Subcutaneous abdominal adipose tissue (tissue), 5 donors: ENCODE results near the gene ROM1.

Source experiments
- H3K27ac ChIP-seq: one replicate; pipeline ENCODE4 v1.7.0; 2013; ENCODE audit warnings: low read depth, mild to moderate bottlenecking, inconsistent platforms, low read length, moderate library complexity
- H3K27me3 ChIP-seq, 5 donors: one replicate each; pipeline ENCODE4 v1.7.0; 2013; ENCODE audit warnings: low read length in 5 of 5, inconsistent platforms in 1 of 5; ENCODE audit not compliant: control insufficient read depth in 5 of 5, insufficient read depth in 4 of 5
- H3K36me3 ChIP-seq, 5 donors: one replicate each; pipeline ENCODE4 v1.7.0; 2013; ENCODE audit warnings: low read length in 5 of 5; ENCODE audit not compliant: control insufficient read depth in 5 of 5, insufficient read depth in 5 of 5
- H3K4me1 ChIP-seq, 5 donors: one replicate each; pipeline ENCODE4 v1.7.0; 2013; ENCODE audit warnings: low read length in 5 of 5, mild to moderate bottlenecking in 3 of 5, moderate library complexity in 1 of 5; ENCODE audit not compliant: control insufficient read depth in 5 of 5, insufficient read depth in 5 of 5
- H3K4me3 ChIP-seq, 5 donors: one replicate each; pipeline ENCODE4 v1.7.0; 2013; ENCODE audit warnings: low read length in 5 of 5, low read depth in 1 of 5
- H3K9ac ChIP-seq, 5 donors: one replicate each; pipeline ENCODE4 v1.7.0; 2013; ENCODE audit warnings: low read length in 5 of 5, mild to moderate bottlenecking in 4 of 5, moderate library complexity in 3 of 5
- H3K9me3 ChIP-seq, 5 donors: one replicate each; pipeline ENCODE4 v1.7.0; 2013; ENCODE audit warnings: low read length in 5 of 5; ENCODE audit not compliant: control insufficient read depth in 5 of 5
- donor health status: healthy.
- donor health status: healthy.
- donor health status: healthy.
- donor health status: healthy.
- donor health status: healthy.

The ROM1 gene

DNA sequence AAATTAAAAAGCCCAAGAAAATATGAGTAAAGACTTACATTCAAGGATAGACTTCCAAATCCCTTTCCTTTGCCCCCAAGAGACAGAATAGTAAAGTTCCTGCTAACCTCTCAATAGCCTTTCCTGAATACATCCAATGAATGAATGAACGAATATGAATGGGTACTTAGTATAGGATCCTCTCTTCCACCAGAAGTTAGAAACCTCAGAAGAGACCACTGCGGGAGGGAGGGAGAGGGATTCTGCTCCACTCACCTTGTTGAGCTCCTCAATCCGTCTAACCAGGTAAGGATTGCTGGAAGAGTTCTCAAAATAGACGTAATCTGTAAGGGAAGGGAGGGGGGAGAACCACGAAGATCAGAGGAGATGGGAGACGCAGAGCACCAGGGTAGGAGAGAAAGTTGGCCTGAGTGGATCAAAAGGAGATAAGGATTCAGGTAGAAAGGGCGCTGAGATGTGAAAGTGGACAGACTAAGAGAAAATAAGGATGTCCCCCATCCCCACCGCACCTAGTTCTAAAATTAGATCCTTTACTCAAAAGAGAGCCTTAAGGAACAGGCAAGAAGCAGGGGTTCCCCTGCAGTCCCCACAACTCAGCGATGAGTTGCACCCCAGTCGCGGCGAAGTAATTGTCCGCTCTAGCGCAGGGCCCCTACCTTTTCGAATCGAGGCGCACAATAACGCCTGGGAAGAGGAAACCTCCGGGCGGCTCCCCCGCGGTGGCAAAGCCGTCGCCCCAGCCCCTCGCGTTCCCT is 12.5 kb upstream of the ROM1 start:
- Histone ChIP-seq H3K9ac (peak overlapping the region; percentile 90 to 95 (median 91)), H3K27me3 (no peaks in the 10 kb centered on the region), H3K36me3 (peaks cover 3 to 47% (median 44%) of the 10 kb centered on the region in 5 donors), H3K9me3 (no peaks in the 10 kb centered on the region), H3K4me3 (peak overlapping the region; percentile 78 to 89 (median 88)), H3K4me1 (peaks cover 20 to 67% (median 57%) of the 10 kb centered on the region in 5 donors), H3K27ac (peak overlapping the region; percentile 93)

DNA sequence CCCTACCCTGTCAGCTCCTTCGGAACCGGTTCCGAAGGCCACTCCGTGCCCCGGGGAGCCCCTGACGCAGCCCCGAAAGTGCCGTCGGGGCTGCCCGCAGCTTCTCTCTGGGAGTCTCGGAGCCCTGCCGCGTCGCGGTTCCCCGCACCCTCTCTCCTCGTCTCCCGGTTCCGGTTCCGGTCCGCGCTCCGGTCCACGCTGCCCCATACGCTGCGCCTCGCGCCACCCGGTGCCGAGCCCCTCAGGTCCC is 12.0 kb upstream of the ROM1 start:
- peaks cover 20 to 67% (median 57%) of the 10 kb centered on the region in 5 donors for H3K4me1 ChIP-seq
- no peaks in the 10 kb centered on the region for H3K9me3 ChIP-seq
- no peaks in the 10 kb centered on the region for H3K27me3 ChIP-seq
- peak overlapping the region; percentile 93 for H3K27ac ChIP-seq
- peaks cover 2 to 47% (median 44%) of the 10 kb centered on the region in 5 donors for H3K36me3 ChIP-seq
- peak overlapping the region; percentile 90 to 95 (median 91) for H3K9ac ChIP-seq
- peak overlapping the region; percentile 78 to 89 (median 88) for H3K4me3 ChIP-seq

DNA sequence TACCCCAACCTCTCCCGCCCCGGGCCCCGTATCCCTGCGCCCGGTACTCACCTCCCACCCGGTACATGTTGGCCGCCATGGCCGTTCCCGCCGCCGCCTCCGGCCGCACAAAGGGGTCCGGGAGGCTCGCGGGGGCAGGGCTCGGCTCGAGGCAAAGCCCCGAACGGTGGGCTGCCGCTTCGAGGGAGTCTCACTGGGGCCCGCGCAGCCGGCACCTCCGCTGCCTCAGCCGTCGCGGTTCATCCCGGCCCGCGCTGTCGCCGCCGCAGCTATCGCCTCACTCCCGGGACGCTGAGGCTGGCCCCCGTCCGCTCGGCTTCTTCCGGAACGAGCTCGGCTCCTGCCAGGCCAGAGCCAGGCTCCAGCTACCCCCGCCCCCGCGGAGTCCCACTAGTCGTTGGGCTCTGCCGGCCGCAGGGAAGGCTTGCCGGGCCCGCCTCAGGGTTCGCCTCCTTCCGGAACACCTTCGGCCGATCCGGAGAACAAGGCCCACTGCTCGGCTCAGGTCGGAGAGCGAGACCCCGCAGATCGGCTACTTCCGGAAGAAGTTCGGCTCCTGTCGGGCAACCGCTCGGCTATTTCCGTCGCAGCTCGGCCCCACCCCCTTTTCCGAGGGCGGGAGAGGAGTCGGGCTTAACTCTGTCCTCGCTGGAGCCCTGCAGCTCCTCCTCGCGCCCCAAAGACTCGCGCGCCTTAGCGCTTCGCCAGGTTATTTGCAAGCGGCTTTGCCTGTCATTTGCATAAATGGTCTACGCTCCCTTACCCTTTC is 11.5 kb upstream of the ROM1 start, which contains the start of gene MTA2:
TSS of gene MTA2 (minus strand) at position 494 of the 769 bp plus-strand sequence. CDS start at position 79, 415 bp downstream.
- H3K27ac ChIP-seq: peak within 1 kb of the TSS; percentile 93
- H3K4me3 ChIP-seq: peak within 1 kb of the TSS; percentile 78 to 89 (median 88)
- no peaks in the 10 kb centered on the region for H3K9me3 ChIP-seq
- no peaks in the 10 kb centered on the region for H3K27me3 ChIP-seq
- peaks cover 20 to 67% (median 57%) of the 10 kb centered on the region in 5 donors for H3K4me1 ChIP-seq
- H3K9ac ChIP-seq: peak within 1 kb of the TSS; percentile 90 to 95 (median 91)
- H3K36me3 ChIP-seq: peaks cover 0 to 46% (median 42%) of the 10 kb centered on the region in 5 donors

DNA sequence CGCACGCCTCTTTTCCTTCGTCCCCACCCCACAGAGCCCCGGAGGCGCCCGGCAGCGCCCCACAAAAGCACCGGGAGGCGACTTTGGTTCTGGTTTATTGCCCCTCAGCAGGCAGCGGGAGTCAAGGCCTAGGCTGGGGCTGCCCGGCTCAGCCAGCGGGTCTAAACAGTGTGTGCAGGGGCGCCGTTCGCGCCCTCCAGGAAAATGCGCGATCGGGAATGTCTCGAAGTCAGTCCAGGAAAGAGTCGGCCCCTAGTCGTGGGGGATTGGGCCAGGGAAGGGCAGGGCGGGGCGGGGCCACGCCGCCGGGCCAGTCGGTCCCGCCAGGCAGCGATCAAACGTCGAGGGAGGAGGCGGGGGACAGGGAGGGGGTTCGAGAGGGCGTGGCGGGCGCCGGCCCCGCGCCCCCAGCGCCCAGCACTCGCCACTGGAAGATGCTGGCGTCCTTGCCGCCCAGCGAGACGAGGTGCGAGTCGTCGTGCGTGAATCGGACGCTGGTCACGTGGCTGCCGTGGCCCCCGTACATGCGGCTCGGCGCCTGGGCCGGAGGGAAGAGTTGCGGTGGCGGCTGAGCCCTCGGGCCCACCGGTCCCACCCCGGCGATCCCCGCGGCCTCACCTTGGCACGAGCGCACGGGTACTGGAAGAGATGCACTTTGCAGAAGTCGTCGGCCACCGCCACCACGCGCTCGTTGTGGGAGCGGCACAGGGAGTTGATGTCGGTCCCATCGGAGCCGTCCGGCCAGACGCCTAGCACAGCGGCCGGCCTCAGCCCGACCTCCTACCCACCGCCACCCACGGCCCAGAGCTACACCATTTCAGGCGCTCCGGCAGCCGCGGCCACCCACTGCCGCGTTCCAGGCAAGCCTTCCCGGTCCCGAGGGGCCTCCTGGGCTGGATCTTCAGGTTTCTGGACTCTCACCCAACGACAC is 10.7 kb upstream of the ROM1 start:
- Histone ChIP-seq H3K9me3 (no peaks in the 10 kb centered on the region), H3K4me3 (peak overlapping the region; percentile 76 to 88 (median 86)), H3K27me3 (no peaks in the 10 kb centered on the region), H3K9ac (peak overlapping the region; percentile 38 to 94 (median 91)), H3K36me3 (peaks cover 0 to 45% (median 40%) of the 10 kb centered on the region in 5 donors), H3K4me1 (peaks cover 20 to 70% (median 59%) of the 10 kb centered on the region in 5 donors), H3K27ac (peak overlapping the region; percentile 93)

- peak overlapping the region; percentile 38 to 94 (median 91) for H3K9ac ChIP-seq
- peaks cover 20 to 77% (median 66%) of the 10 kb centered on the region in 5 donors for H3K4me1 ChIP-seq
- peak overlapping the region; percentile 93 for H3K27ac ChIP-seq
- H3K9me3 ChIP-seq: no peaks in the 10 kb centered on the region
- H3K27me3 ChIP-seq: no peaks in the 10 kb centered on the region
- peak overlapping the region; percentile 76 to 88 (median 86) for H3K4me3 ChIP-seq
- peaks cover 0 to 45% (median 37%) of the 10 kb centered on the region in 5 donors for H3K36me3 ChIP-seq
Observed at GRCh38 chr11:62603072-62603408, 10.0 kb upstream of the ROM1 start.

DNA sequence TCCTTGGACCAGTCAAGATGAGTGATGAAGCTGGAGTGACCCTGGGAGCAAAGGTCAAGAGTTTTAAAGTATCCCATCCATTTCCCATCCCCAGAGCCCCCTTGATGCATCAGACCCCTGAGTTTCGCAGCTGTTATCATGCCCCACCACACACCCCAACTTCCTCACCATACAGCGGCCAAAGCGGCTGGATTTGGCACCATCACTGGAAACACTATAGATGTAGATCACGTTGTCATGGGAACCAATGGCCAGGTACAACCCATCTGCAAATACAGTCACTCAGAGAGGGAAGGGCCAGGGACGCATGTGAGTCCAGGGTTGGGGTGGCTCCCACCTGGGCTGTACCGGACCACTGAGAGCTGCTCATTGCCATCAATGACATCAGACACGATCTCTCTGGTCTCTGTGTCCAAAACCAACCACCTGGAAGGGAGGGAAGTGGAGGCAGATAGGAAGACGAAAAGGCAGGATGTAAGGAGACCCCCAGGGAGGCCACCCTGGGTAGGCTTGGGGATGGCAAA is 9.2 kb upstream of the ROM1 start:
- Histone ChIP-seq H3K27ac (peak overlapping the region; percentile 93), H3K9me3 (no peaks in the 10 kb centered on the region), H3K4me3 (no peak overlapping the region), H3K9ac (no peak overlapping the region), H3K36me3 (peaks cover 0 to 46% (median 36%) of the 10 kb centered on the region in 5 donors), H3K4me1 (peaks cover 18 to 76% (median 63%) of the 10 kb centered on the region in 5 donors), H3K27me3 (no peaks in the 10 kb centered on the region)

GRCh38 chr11:62604460-62605120 is 8.5 kb upstream of the ROM1 start:
- H3K27me3 ChIP-seq: no peaks in the 10 kb centered on the region
- H3K27ac ChIP-seq: no peak overlapping the region
- peaks cover 14 to 69% (median 55%) of the 10 kb centered on the region in 5 donors for H3K4me1 ChIP-seq
- no peaks in the 10 kb centered on the region for H3K9me3 ChIP-seq
- no peak overlapping the region for H3K4me3 ChIP-seq
- H3K9ac ChIP-seq: peak overlapping the region in 2 of 5 donors; percentile 2 to 30
- H3K36me3 ChIP-seq: peaks cover 0 to 54% (median 39%) of the 10 kb centered on the region in 5 donors

DNA sequence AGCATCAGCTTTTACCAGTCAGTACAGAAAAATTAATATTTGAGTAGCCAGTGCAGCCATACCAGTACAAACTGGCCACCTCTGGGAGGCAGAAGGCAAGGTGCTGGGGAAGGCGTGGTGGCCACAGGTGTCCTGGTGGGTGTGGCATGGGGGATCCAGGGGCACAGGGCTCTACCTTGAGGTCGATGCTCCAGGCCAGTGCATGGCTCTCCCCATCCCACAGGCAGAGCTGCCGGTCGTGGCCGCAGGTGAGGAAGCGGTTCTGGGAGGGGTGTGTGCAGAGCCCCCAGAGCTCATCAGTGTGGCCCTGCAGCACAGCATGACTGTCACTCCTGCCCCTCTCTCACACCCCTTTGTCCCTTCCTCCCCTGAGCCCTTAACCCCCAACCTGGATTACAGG is 7.6 kb upstream of the ROM1 start:
- peaks cover 0 to 57% (median 43%) of the 10 kb centered on the region in 5 donors for H3K36me3 ChIP-seq
- no peak overlapping the region for H3K27ac ChIP-seq
- peaks cover 7 to 67% (median 46%) of the 10 kb centered on the region in 5 donors for H3K4me1 ChIP-seq
- no peak overlapping the region for H3K9ac ChIP-seq
- H3K9me3 ChIP-seq: no peaks in the 10 kb centered on the region
- no peaks in the 10 kb centered on the region for H3K27me3 ChIP-seq
- H3K4me3 ChIP-seq: no peak overlapping the region

DNA sequence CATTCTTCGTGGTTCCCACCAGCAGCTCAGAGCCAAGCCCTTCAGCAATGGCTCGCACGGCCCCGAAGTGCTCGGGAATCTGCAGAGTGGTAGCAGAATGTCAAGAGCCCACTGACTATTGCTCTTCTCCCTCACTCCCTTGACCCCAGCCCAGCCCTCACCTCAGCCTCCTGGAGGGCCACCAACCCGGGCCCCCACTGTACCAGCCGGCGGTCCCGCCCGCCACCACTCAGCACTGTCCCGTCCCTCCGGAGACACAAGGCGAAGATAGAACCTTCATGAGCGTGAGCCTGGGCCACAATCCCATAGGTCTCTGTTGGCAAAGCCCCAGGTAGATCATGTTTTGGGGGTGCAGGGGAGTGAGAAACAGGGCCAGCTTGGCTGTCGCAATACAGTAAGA is 7.2 kb upstream of the ROM1 start:
- Histone ChIP-seq H3K27ac (no peak overlapping the region), H3K36me3 (peaks cover 0 to 59% (median 44%) of the 10 kb centered on the region in 5 donors), H3K4me1 (peaks cover 5 to 67% (median 47%) of the 10 kb centered on the region in 5 donors), H3K4me3 (no peak overlapping the region), H3K27me3 (no peaks in the 10 kb centered on the region), H3K9ac (no peak overlapping the region), H3K9me3 (no peaks in the 10 kb centered on the region)
